Parathyroid adenoma (tissue), 2 donors: ENCODE measurements around the gene TCP10L.
A peak's percentile ranks its signal among the peaks of the same experiment; 100 is the strongest.
"Not testable (repeated sequence)": the region's sequence is repeated elsewhere in the genome, so short reads cannot be mapped to it uniquely, and the experiment has no call there.

Experiments
- H2AFZ ChIP-seq: fragments of 300-600 bp; sonication (generic); one replicate; pipeline ENCODE4 v1.7.0; 2017; ENCODE audit warnings: antibody characterized with exemption, mild to moderate bottlenecking
- H3K27ac ChIP-seq: fragments of 300-600 bp; sonication (generic); one replicate; pipeline ENCODE4 v1.7.0; 2017
- H3K27me3 ChIP-seq: fragments of 300-600 bp; sonication (generic); one replicate; pipeline ENCODE4 v1.7.0; 2017; ENCODE audit warnings: low read length; ENCODE audit not compliant: control insufficient read depth, insufficient read depth
- H3K36me3 ChIP-seq: fragments of 300-600 bp; sonication (generic); one replicate; pipeline ENCODE4 v1.7.0; 2017; ENCODE audit warnings: low read length; ENCODE audit not compliant: control insufficient read depth, insufficient read depth
- H3K4me1 ChIP-seq: fragments of 300-600 bp; sonication (generic); one replicate; pipeline ENCODE4 v1.7.0; 2017; ENCODE audit warnings: control low read depth
- H3K4me2 ChIP-seq: fragments of 300-600 bp; sonication (generic); one replicate; pipeline ENCODE4 v1.7.0; 2017; ENCODE audit warnings: low read length
- H3K4me3 ChIP-seq: fragments of 300-600 bp; sonication (generic); one replicate; pipeline ENCODE4 v1.7.0; 2017; ENCODE audit warnings: low read depth, low read length
- H3K79me2 ChIP-seq: fragments of 300-600 bp; sonication (generic); one replicate; pipeline ENCODE4 v1.7.0; 2017; ENCODE audit warnings: control low read depth
- H3K9ac ChIP-seq: fragments of 300-600 bp; sonication (generic); one replicate; pipeline ENCODE4 v1.7.0; 2017; ENCODE audit warnings: mild to moderate bottlenecking
- H3K9me3 ChIP-seq: fragments of 300-600 bp; sonication (generic); one replicate; pipeline ENCODE4 v1.7.0; 2017; ENCODE audit warnings: low read length; ENCODE audit not compliant: control insufficient read depth
- TF ChIP-seq, protein P1 (sequence below): fragments of 300-600 bp; sonication (generic); IDR thresholded peaks from one replicate; pipeline ENCODE4 v1.7.0; 2017; ENCODE audit warnings: antibody characterized with exemption, mild to moderate bottlenecking
- donor health status: primary hyperparathyroidism.

TCP10L gene

GRCh38 chr21:32585042-32585710 is at the start of gene TCP10L:
Gene TCP10L, minus strand, starts transcription at chr21:32585523. Its CDS starts 1,219 bp downstream, at chr21:32584304.
- TF ChIP-seq, protein P1, sequence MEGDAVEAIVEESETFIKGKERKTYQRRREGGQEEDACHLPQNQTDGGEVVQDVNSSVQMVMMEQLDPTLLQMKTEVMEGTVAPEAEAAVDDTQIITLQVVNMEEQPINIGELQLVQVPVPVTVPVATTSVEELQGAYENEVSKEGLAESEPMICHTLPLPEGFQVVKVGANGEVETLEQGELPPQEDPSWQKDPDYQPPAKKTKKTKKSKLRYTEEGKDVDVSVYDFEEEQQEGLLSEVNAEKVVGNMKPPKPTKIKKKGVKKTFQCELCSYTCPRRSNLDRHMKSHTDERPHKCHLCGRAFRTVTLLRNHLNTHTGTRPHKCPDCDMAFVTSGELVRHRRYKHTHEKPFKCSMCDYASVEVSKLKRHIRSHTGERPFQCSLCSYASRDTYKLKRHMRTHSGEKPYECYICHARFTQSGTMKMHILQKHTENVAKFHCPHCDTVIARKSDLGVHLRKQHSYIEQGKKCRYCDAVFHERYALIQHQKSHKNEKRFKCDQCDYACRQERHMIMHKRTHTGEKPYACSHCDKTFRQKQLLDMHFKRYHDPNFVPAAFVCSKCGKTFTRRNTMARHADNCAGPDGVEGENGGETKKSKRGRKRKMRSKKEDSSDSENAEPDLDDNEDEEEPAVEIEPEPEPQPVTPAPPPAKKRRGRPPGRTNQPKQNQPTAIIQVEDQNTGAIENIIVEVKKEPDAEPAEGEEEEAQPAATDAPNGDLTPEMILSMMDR = no peak
- Histone ChIP-seq H3K27me3 (no peaks in the 10 kb centered on the region), H3K9ac (no peak within 1 kb of the TSS), H3K36me3 (no peaks in the 10 kb centered on the region), H3K9me3 (no peaks in the 10 kb centered on the region), H3K4me2 (no peak within 1 kb of the TSS), H3K27ac (no peak within 1 kb of the TSS), H3K4me1 (no peaks in the 10 kb centered on the region), H2AFZ (no peak within 1 kb of the TSS), H3K4me3 (no peak within 1 kb of the TSS), H3K79me2 (no peaks in the 10 kb centered on the region)

- Histone ChIP-seq H3K4me2 (no peak overlapping the region), H3K9me3 (no peaks in the 10 kb centered on the region), H3K27me3 (no peaks in the 10 kb centered on the region), H3K9ac (no peak overlapping the region), H3K36me3 (no peaks in the 10 kb centered on the region), H3K79me2 (no peaks in the 10 kb centered on the region), H3K4me1 (no peaks in the 10 kb centered on the region), H3K4me3 (no peak overlapping the region), H2AFZ (no peak overlapping the region), H3K27ac (no peak overlapping the region)
- TF ChIP-seq, protein P1 = no peak
Measured at GRCh38 chr21:32626621-32627196, 41.4 kb upstream of the TCP10L start.

GRCh38 chr21:32618218-32618617 is 32.9 kb upstream of the TCP10L start:
- not testable (repeated sequence) for H2AFZ ChIP-seq, H3K36me3 ChIP-seq, H3K9ac ChIP-seq, H3K27ac ChIP-seq, H3K27me3 ChIP-seq, H3K79me2 ChIP-seq, H3K4me3 ChIP-seq, H3K4me1 ChIP-seq, H3K4me2 ChIP-seq, H3K9me3 ChIP-seq

DNA sequence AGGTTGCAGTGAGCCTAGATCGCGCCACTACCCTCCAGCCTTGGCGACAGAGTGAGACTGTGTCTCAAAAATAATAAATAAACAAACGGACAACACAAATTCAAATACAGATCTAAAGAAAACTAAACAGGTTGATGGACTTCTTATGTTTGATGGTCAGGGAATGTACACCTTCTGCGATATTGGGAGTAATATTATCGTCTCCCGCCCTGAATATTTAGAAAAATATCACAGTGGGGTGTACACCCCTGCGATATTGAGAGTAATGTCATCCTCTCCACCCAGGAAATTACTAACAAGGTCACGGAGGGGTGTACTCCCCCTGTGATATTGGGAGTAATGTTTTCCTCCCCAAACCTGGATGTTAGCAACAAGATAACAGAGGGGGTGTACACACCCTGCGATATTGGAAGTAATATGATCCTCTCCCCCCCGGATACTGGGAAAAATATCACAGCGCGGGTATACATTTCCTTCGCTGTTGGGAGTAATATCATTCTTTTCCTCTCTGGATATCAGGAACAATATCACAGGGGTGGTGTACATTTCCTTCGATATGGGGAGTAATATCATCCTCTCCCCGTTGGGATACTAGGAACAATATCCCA is 28.2 kb upstream of the TCP10L start:
- H3K4me3 ChIP-seq = peak overlapping the region; percentile 84
- H3K9ac ChIP-seq = no peak overlapping the region
- H3K27me3 ChIP-seq = no peaks in the 10 kb centered on the region
- no peaks in the 10 kb centered on the region for H3K36me3 ChIP-seq
- H3K27ac ChIP-seq = peak overlapping the region; percentile 96
- peak overlapping the region; percentile 84 for H2AFZ ChIP-seq
- no peaks in the 10 kb centered on the region for H3K9me3 ChIP-seq
- peaks cover 5% of the 10 kb centered on the region for H3K79me2 ChIP-seq
- no peaks in the 10 kb centered on the region for H3K4me1 ChIP-seq
- peak overlapping the region; percentile 98 for H3K4me2 ChIP-seq
- TF ChIP-seq, protein P1 = no peak

DNA sequence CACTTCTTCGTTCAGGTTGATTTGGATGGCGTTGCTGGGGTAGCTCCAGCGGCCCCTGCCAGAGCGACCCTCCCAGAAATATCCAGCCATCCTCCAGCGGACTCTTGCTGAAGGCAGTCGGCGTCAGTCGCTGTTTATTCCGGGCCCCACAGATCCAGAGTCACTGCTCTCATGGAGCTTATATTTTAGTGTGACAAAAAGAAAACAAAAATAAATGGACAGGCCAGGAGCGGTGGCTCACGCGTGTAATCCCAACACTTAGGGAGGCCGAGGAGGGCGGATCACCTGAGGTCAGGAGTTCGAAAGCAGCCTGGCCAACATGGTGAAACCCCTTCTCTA is 27.6 kb upstream of the TCP10L start:
- peak overlapping the region; percentile 84 for H2AFZ ChIP-seq
- peaks cover 5% of the 10 kb centered on the region for H3K79me2 ChIP-seq
- peak overlapping the region; percentile 35 for H3K9ac ChIP-seq
- H3K36me3 ChIP-seq = no peaks in the 10 kb centered on the region
- TF ChIP-seq, protein P1 = no peak
- H3K27me3 ChIP-seq = no peaks in the 10 kb centered on the region
- peak overlapping the region; percentile 98 for H3K4me2 ChIP-seq
- peak overlapping the region; percentile 96 for H3K27ac ChIP-seq
- no peaks in the 10 kb centered on the region for H3K4me1 ChIP-seq
- H3K9me3 ChIP-seq = no peaks in the 10 kb centered on the region
- H3K4me3 ChIP-seq = peak overlapping the region; percentile 84
